ENCODE data around the gene TMEM106C. TPM values are rescaled to one million over a fixed set of nuclear protein-coding genes. Genes with fewer than 3 reads are reported as not detected.

The TMEM106C gene
- total and polyA plus RNA-seq, 12 donors: 24.6 to 119 (median 52.0) TPM

- H3K9me3 ChIP-seq (replicated peaks in 1 of 3): no peaks in the 10 kb centered on the region
- no peak for DNase-seq
- peaks cover 0 to 4% of the 10 kb centered on the region in 2 donors for H3K4me1 ChIP-seq (replicated peaks in 1 of 2)
- TF ChIP-seq POLR2A (IDR thresholded peaks at IDR 0.05): no peak
- 91 to 92% (median 92%) methylated on average over 10 to 16 of the region's 16 CpGs for WGBS, 4 donors
- no peaks in the 10 kb centered on the region for H3K27me3 ChIP-seq
- H3K4me3 ChIP-seq: no peak overlapping the region
- intact Hi-C loops (cut with DNase I): no loop called here
- H3K36me3 ChIP-seq (replicated peaks in 1 of 2): no peaks in the 10 kb centered on the region
- no peak overlapping the region for H3K27ac ChIP-seq
Observed at GRCh38 chr12:47985596-47986290, 22.3 kb downstream of the TMEM106C start.

GRCh38 chr12:47986291-47986660 lies 22.9 kb downstream of the TMEM106C start:
- TF ChIP-seq POLR2A (IDR thresholded peaks at IDR 0.05) (no peak), CTCF (IDR thresholded peaks at IDR 0.05) (no peak)
- H3K27me3 ChIP-seq: no peaks in the 10 kb centered on the region
- no peak overlapping the region for H3K4me3 ChIP-seq
- H3K9me3 ChIP-seq (replicated peaks in 1 of 3): no peaks in the 10 kb centered on the region
- peaks cover 0 to 4% of the 10 kb centered on the region in 2 donors for H3K4me1 ChIP-seq (replicated peaks in 1 of 2)
- no peak for DNase-seq
- H3K27ac ChIP-seq: no peak overlapping the region
- 77 to 90% (median 81%) methylated on average over 8 of the region's 8 CpGs for WGBS, 4 donors
- H3K36me3 ChIP-seq (replicated peaks in 1 of 2): no peaks in the 10 kb centered on the region
- intact Hi-C loops (cut with DNase I): no loop called here

- no peak for DNase-seq
- H3K9me3 ChIP-seq (replicated peaks in 1 of 3): no peaks in the 10 kb centered on the region
- H3K27me3 ChIP-seq: no peaks in the 10 kb centered on the region
- no peak overlapping the region for H3K27ac ChIP-seq
- H3K36me3 ChIP-seq (replicated peaks in 1 of 2): no peaks in the 10 kb centered on the region
- no peak overlapping the region for H3K4me3 ChIP-seq
- no peak for TF ChIP-seq CTCF (IDR thresholded peaks at IDR 0.05)
- TF ChIP-seq POLR2A (IDR thresholded peaks at IDR 0.05): no peak
- peaks cover 0 to 4% of the 10 kb centered on the region in 2 donors for H3K4me1 ChIP-seq (replicated peaks in 1 of 2)
- intact Hi-C loops (cut with DNase I): no loop called here
- 94 to 100% (median 97%) methylated on average over 3 to 5 of the region's 5 CpGs for WGBS, 4 donors
Observed at GRCh38 chr12:47986832-47987231, 23.4 kb downstream of the TMEM106C start.

- intact Hi-C loops (cut with DNase I): no loop called here
- Histone ChIP-seq H3K4me1 (replicated peaks in 1 of 2) (peaks cover 0 to 4% of the 10 kb centered on the region in 2 donors), H3K4me3 (no peak overlapping the region), H3K27ac (no peak overlapping the region), H3K36me3 (replicated peaks in 1 of 2) (no peaks in the 10 kb centered on the region), H3K9me3 (replicated peaks in 1 of 3) (no peaks in the 10 kb centered on the region), H3K27me3 (no peaks in the 10 kb centered on the region)
- WGBS, 4 donors: 90 to 92% (median 90%) methylated on average over 14 of the region's 14 CpGs
- TF ChIP-seq POLR2A (IDR thresholded peaks at IDR 0.05) (no peak), CTCF (IDR thresholded peaks at IDR 0.05) (no peak)
- no peak for DNase-seq
Observed at GRCh38 chr12:47987411-47988072, 24.1 kb downstream of the TMEM106C start.

Measured in adrenal gland (tissue), 12 donors.